Right lobe of liver (tissue), 6 donors: Measurements from ENCODE around the gene SBSN. TPM values are rescaled to one million over a fixed set of nuclear protein-coding genes. Genes with fewer than 3 reads are reported as not detected.

ENCODE experiments used
- ATAC-seq, 4 donors: fragments of 200-7000 bp; cut with Tn5 transposase; one replicate each; pipeline ENCODE4 v1.9.1; 2020; ENCODE audit warnings: mild to moderate bottlenecking in 4 of 4, moderate library complexity in 4 of 4
- DNase-seq, 3 donors: peaks; one replicate each; pipeline ENCODE4 v3.0.0-alpha.2; 2020
- H3K27ac ChIP-seq, 3 donors: fragments of 200-600 bp; one replicate each; pipeline ENCODE4 v1.8.0; 2022
- H3K27me3 ChIP-seq, 2 donors: fragments of 200-600 bp; one replicate each; pipeline ENCODE4 v1.8.0; 2022
- H3K36me3 ChIP-seq, 4 donors: fragments of 200-600 bp; sonication (generic) in 1 of 4; one replicate each; pipeline versions ENCODE4 v1.5.1 to v1.8.0; 2017 to 2022; ENCODE audit warnings: control low read depth in 1 of 4
- H3K4me1 ChIP-seq, 4 donors: fragments of 200-600 bp; sonication (generic) in 1 of 4; one replicate each; pipeline versions ENCODE4 v1.5.1 to v1.8.0; 2017 to 2022; ENCODE audit warnings: control low read depth in 1 of 4
- H3K4me3 ChIP-seq, 3 donors: fragments of 200-600 bp; one replicate each; pipeline ENCODE4 v1.8.0; 2022
- H3K9me3 ChIP-seq, 4 donors: fragments of 200-600 bp; sonication (generic) in 1 of 4; one replicate each; pipeline versions ENCODE4 v1.5.1 to v1.8.0; 2017 to 2022; ENCODE audit warnings: control low read depth in 1 of 4
- CTCF ChIP-seq, 4 donors: fragments of 200-600 bp in 3 of 4; fragments of 450-650 bp in 1 of 4; IDR thresholded peaks; one replicate each; pipeline versions ENCODE4 v1.5.1 to v1.8.0; 2016 to 2022; ENCODE audit warnings: antibody characterized with exemption in 4 of 4, mild to moderate bottlenecking in 2 of 4
- POLR2A ChIP-seq: fragments of 450-650 bp; IDR thresholded peaks from one replicate; pipeline ENCODE4 v1.6.1; 2017; ENCODE audit warnings: antibody characterized with exemption, mild to moderate bottlenecking
- whole genome bisulfite sequencing: methylation state at CpG from one replicate; pipeline ENCODE4 v1.1.6; 2018; ENCODE audit warnings: low coverage, low lambda C conversion rate; ENCODE audit not compliant: insufficient coverage; ENCODE audit errors: missing lambda C conversion rate; 5-methylcytosine and 5-hydroxymethylcytosine counted together
- intact Hi-C, 2 donors: fragments of 100-400 bp; cut with DNase I; formaldehyde crosslinking; loops; one replicate each; pipeline versions ENCODE4 v1.11.2 to v1.14.1; 2022
- total RNA-seq, 6 experiments: library from RNA; depleted of rRNA in 2 of 6; stranded (reverse); fragments of >200 nt in 2 of 6; fragmentation: NEBNext Ultra II Directional in 3 of 6; extraction: Animal tissue kit (Norgen Biotek cat#: 25700) in 3 of 6; gene quantifications; one replicate each; pipeline versions ENCODE4 v1.1.0 to v1.2.4, GENCODE V29; 2016 to 2023
- donor health status: DM: no; HTN: yes; CAD: no.
- donor health status: DM: no; HTN: no; CAD: no.
- donor health status: DM: no; HTN: no; CAD: no.
- donor health status: DM: no; HTN: yes; CAD: no.
- donor health status: DM: no; HTN: yes; CAD: no.

Gene SBSN
- total RNA-seq, 6 experiments from 2014 or later: 0.24 TPM; not detected in 5

DNA sequence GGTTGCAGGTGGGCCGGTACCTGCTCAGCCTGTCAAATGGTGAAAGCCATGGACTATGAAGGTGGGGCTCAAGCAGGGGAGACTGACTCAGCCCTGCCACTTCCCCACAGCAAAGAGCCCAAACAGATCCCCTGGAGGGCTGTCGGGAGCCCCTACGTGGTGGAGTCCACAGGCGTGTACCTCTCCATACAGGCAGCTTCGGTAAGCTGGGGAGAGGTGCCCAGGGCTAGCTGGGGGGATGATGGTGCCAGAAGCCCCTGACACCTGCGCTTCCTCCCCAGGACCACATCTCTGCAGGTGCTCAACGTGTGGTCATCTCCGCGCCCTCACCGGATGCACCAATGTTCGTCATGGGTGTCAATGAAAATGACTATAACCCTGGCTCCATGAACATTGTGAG lies 14.1 kb upstream of the SBSN start:
- Histone ChIP-seq H3K36me3 (no peaks in the 10 kb centered on the region), H3K9me3 (no peaks in the 10 kb centered on the region), H3K27ac (no peak overlapping the region), H3K4me1 (peaks cover 0 to 9% (median 4%) of the 10 kb centered on the region in 4 donors), H3K27me3 (no peaks in the 10 kb centered on the region), H3K4me3 (no peak overlapping the region)
- DNase-seq: no peak
- intact Hi-C loops: no loop called here
- ATAC-seq: no peak
- no peak for TF ChIP-seq POLR2A
- TF ChIP-seq CTCF (IDR thresholded peaks at IDR 0.05): no peak
- 100% methylated on average over 3 of the region's 11 CpGs for WGBS

- Histone ChIP-seq H3K36me3 (no peaks in the 10 kb centered on the region), H3K27ac (no peak overlapping the region), H3K4me3 (no peak overlapping the region), H3K27me3 (no peaks in the 10 kb centered on the region), H3K4me1 (no peaks in the 10 kb centered on the region), H3K9me3 (no peaks in the 10 kb centered on the region)
- intact Hi-C loops: no loop called here
- 70% methylated on average over 5 of the region's 7 CpGs for WGBS
- DNase-seq (no peak), ATAC-seq (no peak)
- TF ChIP-seq POLR2A: no peak
- no peak for TF ChIP-seq CTCF (IDR thresholded peaks at IDR 0.05)
These were observed 12.3 kb upstream of the SBSN start for GRCh38 chr19:35540356-35540927.

DNA sequence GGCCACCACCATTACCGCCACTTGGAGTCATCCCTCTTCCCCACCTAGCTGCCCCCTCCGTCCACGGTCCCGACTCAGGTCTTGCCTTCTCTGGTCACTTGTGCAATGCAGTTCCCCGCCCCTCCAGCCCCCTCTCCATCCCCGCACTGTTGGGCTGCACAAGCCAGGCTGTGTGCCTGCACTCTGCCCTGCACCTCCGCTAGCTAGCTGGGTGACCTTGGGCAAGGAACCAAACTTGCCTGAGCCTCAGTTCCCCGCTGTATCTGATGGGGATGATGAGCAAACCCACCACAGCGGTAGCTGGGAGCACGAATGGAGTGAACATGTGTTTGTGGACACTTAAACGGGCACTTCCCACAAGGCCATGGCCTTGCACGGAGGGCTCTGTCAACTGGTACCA lies 11.7 kb upstream of the SBSN start:
- TF ChIP-seq POLR2A (no peak), CTCF (IDR thresholded peaks at IDR 0.05) (no peak)
- no peaks in the 10 kb centered on the region for H3K36me3 ChIP-seq
- H3K4me3 ChIP-seq: no peak overlapping the region
- intact Hi-C loops: no loop called here
- no peaks in the 10 kb centered on the region for H3K4me1 ChIP-seq
- no peaks in the 10 kb centered on the region for H3K27me3 ChIP-seq
- DNase-seq (no peak), ATAC-seq (no peak)
- H3K27ac ChIP-seq: no peak overlapping the region
- 64% methylated on average over 6 of the region's 12 CpGs for WGBS
- H3K9me3 ChIP-seq: no peaks in the 10 kb centered on the region

- Histone ChIP-seq H3K4me1 (no peaks in the 10 kb centered on the region), H3K27ac (no peak overlapping the region), H3K4me3 (no peak overlapping the region), H3K36me3 (no peaks in the 10 kb centered on the region), H3K9me3 (no peaks in the 10 kb centered on the region), H3K27me3 (no peaks in the 10 kb centered on the region)
- TF ChIP-seq CTCF (IDR thresholded peaks at IDR 0.05): no peak
- TF ChIP-seq POLR2A: no peak
- intact Hi-C loops: no loop called here
- DNase-seq (no peak), ATAC-seq (no peak)
- 66% methylated on average over 6 of the region's 6 CpGs for WGBS
These were observed 11.2 kb upstream of the SBSN start for GRCh38 chr19:35539314-35539713.
